ENCODE measurements around the gene PAPOLA.
A peak's percentile ranks its signal among the peaks of the same experiment; 100 is the strongest.

Gene PAPOLA

GRCh38 chr14:96583569-96584041, 81.4 kb downstream of the PAPOLA start:
- Mint-ChIP-seq H3K27ac (no peak overlapping the region), H3K27me3 (peaks cover 62% of the 10 kb centered on the region), H3K36me3 (no peaks in the 10 kb centered on the region), H3K4me3 (no peak overlapping the region), H3K4me1 (peaks cover 37% of the 10 kb centered on the region), H3K9me3 (no peaks in the 10 kb centered on the region)
- ATAC-seq: peak; percentile 26

GRCh38 chr14:96584199-96584906, 82.2 kb downstream of the PAPOLA start:
- Mint-ChIP-seq H3K27me3 (peaks cover 70% of the 10 kb centered on the region), H3K36me3 (no peaks in the 10 kb centered on the region), H3K27ac (no peak overlapping the region), H3K4me3 (no peak overlapping the region), H3K9me3 (no peaks in the 10 kb centered on the region), H3K4me1 (peaks cover 37% of the 10 kb centered on the region)
- ATAC-seq: peak; percentile 44

- no peak overlapping the region for H3K27ac Mint-ChIP-seq
- H3K27me3 Mint-ChIP-seq: peaks cover 77% of the 10 kb centered on the region
- peaks cover 37% of the 10 kb centered on the region for H3K4me1 Mint-ChIP-seq
- H3K4me3 Mint-ChIP-seq: no peak overlapping the region
- H3K36me3 Mint-ChIP-seq: no peaks in the 10 kb centered on the region
- no peak for ATAC-seq
- no peaks in the 10 kb centered on the region for H3K9me3 Mint-ChIP-seq
Observed at GRCh38 chr14:96584907-96585671, 82.9 kb downstream of the PAPOLA start.

- Mint-ChIP-seq H3K9me3 (no peaks in the 10 kb centered on the region), H3K36me3 (no peaks in the 10 kb centered on the region), H3K27me3 (peaks cover 78% of the 10 kb centered on the region), H3K4me3 (no peak overlapping the region), H3K4me1 (peaks cover 37% of the 10 kb centered on the region), H3K27ac (no peak overlapping the region)
- no peak for ATAC-seq
Observed at GRCh38 chr14:96585672-96586013, 83.5 kb downstream of the PAPOLA start.

- Mint-ChIP-seq H3K27me3 (peaks cover 78% of the 10 kb centered on the region), H3K36me3 (no peaks in the 10 kb centered on the region), H3K9me3 (no peaks in the 10 kb centered on the region), H3K4me1 (peaks cover 37% of the 10 kb centered on the region), H3K27ac (no peak overlapping the region), H3K4me3 (no peak overlapping the region)
- ATAC-seq: no peak
Observed at GRCh38 chr14:96586056-96586455, 83.9 kb downstream of the PAPOLA start.

GRCh38 chr14:96586921-96587822, 85.0 kb downstream of the PAPOLA start:
- no peak overlapping the region for H3K4me3 Mint-ChIP-seq
- no peaks in the 10 kb centered on the region for H3K9me3 Mint-ChIP-seq
- H3K36me3 Mint-ChIP-seq: no peaks in the 10 kb centered on the region
- H3K4me1 Mint-ChIP-seq: peaks cover 31% of the 10 kb centered on the region
- no peak for ATAC-seq
- H3K27ac Mint-ChIP-seq: no peak overlapping the region
- H3K27me3 Mint-ChIP-seq: peaks cover 78% of the 10 kb centered on the region

GRCh38 chr14:96587823-96588385, 85.7 kb downstream of the PAPOLA start:
- no peak for ATAC-seq
- Mint-ChIP-seq H3K4me3 (no peak overlapping the region), H3K27me3 (peaks cover 75% of the 10 kb centered on the region)

GRCh38 chr14:96588410-96589257, 86.5 kb downstream of the PAPOLA start:
- no peak overlapping the region for H3K27ac Mint-ChIP-seq
- no peaks in the 10 kb centered on the region for H3K36me3 Mint-ChIP-seq
- no peak for ATAC-seq
- peaks cover 75% of the 10 kb centered on the region for H3K27me3 Mint-ChIP-seq
- no peaks in the 10 kb centered on the region for H3K9me3 Mint-ChIP-seq
- no peak overlapping the region for H3K4me3 Mint-ChIP-seq
- H3K4me1 Mint-ChIP-seq: peaks cover 27% of the 10 kb centered on the region

More at GRCh38 chr14:96587823-96588385, 85.7 kb downstream of the PAPOLA start:
- Mint-ChIP-seq H3K27ac (no peak overlapping the region), H3K36me3 (no peaks in the 10 kb centered on the region), H3K9me3 (no peaks in the 10 kb centered on the region), H3K4me1 (peaks cover 27% of the 10 kb centered on the region)

- peaks cover 19% of the 10 kb centered on the region for H3K4me1 Mint-ChIP-seq
- no peak overlapping the region for H3K4me3 Mint-ChIP-seq
- no peak for ATAC-seq
- no peaks in the 10 kb centered on the region for H3K9me3 Mint-ChIP-seq
- H3K36me3 Mint-ChIP-seq: no peaks in the 10 kb centered on the region
- no peak overlapping the region for H3K27ac Mint-ChIP-seq
- peaks cover 69% of the 10 kb centered on the region for H3K27me3 Mint-ChIP-seq
Observed at GRCh38 chr14:96589577-96589976, 87.4 kb downstream of the PAPOLA start.

- H3K27me3 Mint-ChIP-seq: peaks cover 61% of the 10 kb centered on the region
- no peaks in the 10 kb centered on the region for H3K9me3 Mint-ChIP-seq
- no peak for ATAC-seq
Observed at GRCh38 chr14:96590190-96590864, 88.1 kb downstream of the PAPOLA start.

GRCh38 chr14:96592591-96593386, 90.6 kb downstream of the PAPOLA start:
- Mint-ChIP-seq H3K36me3 (no peaks in the 10 kb centered on the region), H3K4me3 (peak overlapping the region; percentile 72), H3K27ac (no peak overlapping the region), H3K27me3 (peaks cover 38% of the 10 kb centered on the region), H3K9me3 (no peaks in the 10 kb centered on the region), H3K4me1 (peaks cover 11% of the 10 kb centered on the region)
- peak; percentile 75 for ATAC-seq

More at GRCh38 chr14:96590190-96590864, 88.1 kb downstream of the PAPOLA start:
- H3K36me3 Mint-ChIP-seq: no peaks in the 10 kb centered on the region
- no peak overlapping the region for H3K27ac Mint-ChIP-seq
- H3K4me3 Mint-ChIP-seq: no peak overlapping the region
- H3K4me1 Mint-ChIP-seq: peaks cover 14% of the 10 kb centered on the region

GRCh38 chr14:96594961-96595360, 92.8 kb downstream of the PAPOLA start:
- Mint-ChIP-seq H3K27me3 (peaks cover 17% of the 10 kb centered on the region), H3K4me3 (no peak overlapping the region), H3K27ac (no peak overlapping the region), H3K36me3 (no peaks in the 10 kb centered on the region), H3K9me3 (no peaks in the 10 kb centered on the region), H3K4me1 (peaks cover 11% of the 10 kb centered on the region)
- no peak for ATAC-seq

- ATAC-seq: no peak
- Mint-ChIP-seq H3K27me3 (peaks cover 16% of the 10 kb centered on the region), H3K9me3 (no peaks in the 10 kb centered on the region), H3K36me3 (no peaks in the 10 kb centered on the region), H3K4me1 (peaks cover 11% of the 10 kb centered on the region), H3K27ac (no peak overlapping the region), H3K4me3 (no peak overlapping the region)
Observed at GRCh38 chr14:96597680-96598079, 95.5 kb downstream of the PAPOLA start.

Measured in stimulated activated memory B cell treated with anti-CD40 and anti-IgM and Interleukin-4, amounts not matched to agents 10 μg/mL and 1 μg/mL and 100 μg/mL, for 72 hours (primary cell).